Caco-2 (cell line): Measurements from ENCODE around the gene AAGAB. TPM values are rescaled to one million over a fixed set of nuclear protein-coding genes. Genes with fewer than 3 reads are reported as not detected.
A peak's percentile ranks its signal among the peaks of the same experiment; 100 is the strongest.

ENCODE experiments used
- BruUV-seq: library from RNA; stranded (reverse); fragments of 400-500 nt; replicated peaks from 2 replicates; lab custom pipeline; 2021; lab: Mats Ljungman, UMichigan
- CTCF ChIA-PET: fragments of 300-600 bp; sonication (Branson Sonifier 250); formaldehyde crosslinking; loops from one replicate; lab custom pipeline; 2022; ENCODE audit warnings: antibody characterized with exemption; lab: Charles Lee
- POLR2A ChIA-PET: fragments of 300-600 bp; sonication (Branson Sonifier 250); formaldehyde crosslinking; loops from one replicate; lab custom pipeline; 2022; ENCODE audit warnings: antibody characterized with exemption; lab: Charles Lee
- DNase-seq, 2 experiments: peaks; one replicate each; pipeline versions ENCODE4 v3.0.0 to v3.0.0-alpha.2; 2020 to 2022
- H3K27me3 ChIP-seq: replicated peaks from 2 replicates; pipeline ENCODE4 v1.6.0; 2011; ENCODE audit warnings: low read length; ENCODE audit not compliant: control insufficient read depth, insufficient read depth
- H3K36me3 ChIP-seq: 2 replicates; pipeline ENCODE4 v1.5.1; 2011; ENCODE audit warnings: low read length; ENCODE audit not compliant: control insufficient read depth, insufficient read depth
- H3K4me1 ChIP-seq: fragments of 250-450 bp; sonication (Bioruptor Pico); 2 replicates; pipeline ENCODE4 v1.5.1; 2020; ENCODE audit warnings: mild to moderate bottlenecking
- H3K4me3 ChIP-seq: 2 replicates; pipeline ENCODE4 v1.5.1; 2011; ENCODE audit warnings: low read depth, mild to moderate bottlenecking, control low read depth, low read length
- H3K9me3 ChIP-seq: fragments of 250-450 bp; sonication (Bioruptor Pico); 2 replicates; pipeline ENCODE4 v1.5.1; 2020; ENCODE audit warnings: mild to moderate bottlenecking, moderate library complexity
- H3K27ac Mint-ChIP-seq: one replicate; pipeline ENCODE4 v1.8.0; 2022; ENCODE audit warnings: mixed read lengths; ENCODE audit not compliant: unreplicated experiment
- H3K27me3 Mint-ChIP-seq: one replicate; pipeline ENCODE4 v1.8.0; 2022; ENCODE audit warnings: mixed read lengths; ENCODE audit not compliant: insufficient read depth, unreplicated experiment
- H3K36me3 Mint-ChIP-seq: one replicate; pipeline ENCODE4 v1.8.0; 2022; ENCODE audit warnings: mild to moderate bottlenecking, mixed read lengths; ENCODE audit not compliant: insufficient read depth, unreplicated experiment
- H3K4me1 Mint-ChIP-seq: one replicate; pipeline ENCODE4 v1.8.0; 2022; ENCODE audit warnings: low read depth, mixed read lengths; ENCODE audit not compliant: unreplicated experiment
- H3K4me3 Mint-ChIP-seq: one replicate; pipeline ENCODE4 v1.8.0; 2022; ENCODE audit warnings: mild to moderate bottlenecking, moderate library complexity, mixed read lengths; ENCODE audit not compliant: unreplicated experiment
- H3K9me3 Mint-ChIP-seq: one replicate; pipeline ENCODE4 v1.8.0; 2022; ENCODE audit warnings: mixed read lengths; ENCODE audit not compliant: unreplicated experiment
- CTCF ChIP-seq, 2 experiments: fragments of 200-600 bp in 1 of 2; IDR thresholded peaks; 1 replicate in 1 of 2; 2 replicates in 1 of 2; pipeline versions ENCODE4 v1.5.1 to v1.8.0; 2011 to 2022; ENCODE audit warnings: antibody characterized with exemption in 1 of 2, control low read depth in 1 of 2, inconsistent platforms in 1 of 2, low read depth in 1 of 2, low read length in 1 of 2, mild to moderate bottlenecking in 1 of 2, moderate library complexity in 1 of 2; ENCODE audit not compliant: insufficient read depth in 1 of 2, severe bottlenecking in 1 of 2, unreplicated experiment in 1 of 2
- intact Hi-C: fragments of 100-400 bp; cut with micrococcal nuclease; formaldehyde crosslinking; loops from one replicate; pipeline ENCODE4 v1.10.0; 2022; ENCODE audit not compliant: unreplicated experiment
- total RNA-seq: library from RNA; stranded (reverse); gene quantifications from 2 replicates; pipeline ENCODE4 v1.2.3, GENCODE V29; 2022

AAGAB gene
- total RNA-seq, 1 experiment from 2014 or later, result 64.6 TPM

- peak overlapping the region; percentile 8 for H3K27ac Mint-ChIP-seq
- Histone ChIP-seq H3K9me3 (no peaks in the 10 kb centered on the region), H3K4me3 (no peak overlapping the region), H3K36me3 (no peaks in the 10 kb centered on the region; the same call in none of the 2 replicates), H3K27me3 (no peaks in the 10 kb centered on the region), H3K4me1 (peaks cover 30% of the 10 kb centered on the region)
- H3K27me3 Mint-ChIP-seq, result no peaks in the 10 kb centered on the region
- H3K4me1 Mint-ChIP-seq, result peaks cover 39% of the 10 kb centered on the region
- no peak overlapping the region for H3K4me3 Mint-ChIP-seq
- no TSS peak for BruUV-seq
- DNase-seq, result no peak
- no peak for TF ChIP-seq CTCF (IDR thresholded peaks at IDR 0.05; ENCODE audit: insufficient read depth in 1 of 2, low read depth in 1 of 2, low read length in 1 of 2, severe bottlenecking in 1 of 2, unreplicated experiment in 1 of 2)
- H3K36me3 Mint-ChIP-seq, result peaks cover 52% of the 10 kb centered on the region
- POLR2A ChIA-PET, result no interaction called here
- CTCF ChIA-PET, result no interaction called here
- no peaks in the 10 kb centered on the region for H3K9me3 Mint-ChIP-seq
- intact Hi-C loops, result no loop called here
These were observed 81.5 kb downstream of the AAGAB start for GRCh38 chr15:67173005-67173404.

GRCh38 chr15:67172172-67172571 is 82.3 kb downstream of the AAGAB start:
- BruUV-seq, result no TSS peak
- H3K4me3 ChIP-seq, result no peak overlapping the region
- Mint-ChIP-seq H3K27me3 (no peaks in the 10 kb centered on the region), H3K36me3 (peaks cover 58% of the 10 kb centered on the region), H3K27ac (no peak overlapping the region), H3K4me1 (peaks cover 39% of the 10 kb centered on the region), H3K9me3 (no peaks in the 10 kb centered on the region), H3K4me3 (no peak overlapping the region)
- TF ChIP-seq CTCF (IDR thresholded peaks at IDR 0.05; ENCODE audit: insufficient read depth in 1 of 2, low read depth in 1 of 2, low read length in 1 of 2, severe bottlenecking in 1 of 2, unreplicated experiment in 1 of 2), result no peak
- no peaks in the 10 kb centered on the region for H3K27me3 ChIP-seq
- POLR2A ChIA-PET, result no interaction called here
- no peaks in the 10 kb centered on the region for H3K9me3 ChIP-seq
- H3K36me3 ChIP-seq, result no peaks in the 10 kb centered on the region; the same call in none of the 2 replicates
- CTCF ChIA-PET, result no interaction called here
- peaks cover 25% of the 10 kb centered on the region for H3K4me1 ChIP-seq
- DNase-seq, result no peak
- intact Hi-C loops, result no loop called here

GRCh38 chr15:67171471-67171870 is 83.0 kb downstream of the AAGAB start:
- intact Hi-C loops, result no loop called here
- Mint-ChIP-seq H3K27me3 (no peaks in the 10 kb centered on the region), H3K4me3 (no peak overlapping the region), H3K4me1 (peaks cover 36% of the 10 kb centered on the region), H3K27ac (no peak overlapping the region), H3K36me3 (peaks cover 63% of the 10 kb centered on the region), H3K9me3 (no peaks in the 10 kb centered on the region)
- ChIA-PET CTCF (no interaction called here), POLR2A (no interaction called here)
- Histone ChIP-seq H3K27me3 (no peaks in the 10 kb centered on the region), H3K4me3 (no peak overlapping the region), H3K36me3 (no peaks in the 10 kb centered on the region; the same call in none of the 2 replicates), H3K9me3 (no peaks in the 10 kb centered on the region), H3K4me1 (peaks cover 20% of the 10 kb centered on the region)
- no TSS peak for BruUV-seq
- TF ChIP-seq CTCF (IDR thresholded peaks at IDR 0.05; ENCODE audit: insufficient read depth in 1 of 2, low read depth in 1 of 2, low read length in 1 of 2, severe bottlenecking in 1 of 2, unreplicated experiment in 1 of 2), result no peak
- DNase-seq, result no peak
